ENCODE measurements around the gene FHIT. TPM values are rescaled to one million over a fixed set of nuclear protein-coding genes. Genes with fewer than 3 reads are reported as not detected.

FHIT gene
- total RNA-seq, 1 experiment from 2014 or later: 3.6 TPM

DNA sequence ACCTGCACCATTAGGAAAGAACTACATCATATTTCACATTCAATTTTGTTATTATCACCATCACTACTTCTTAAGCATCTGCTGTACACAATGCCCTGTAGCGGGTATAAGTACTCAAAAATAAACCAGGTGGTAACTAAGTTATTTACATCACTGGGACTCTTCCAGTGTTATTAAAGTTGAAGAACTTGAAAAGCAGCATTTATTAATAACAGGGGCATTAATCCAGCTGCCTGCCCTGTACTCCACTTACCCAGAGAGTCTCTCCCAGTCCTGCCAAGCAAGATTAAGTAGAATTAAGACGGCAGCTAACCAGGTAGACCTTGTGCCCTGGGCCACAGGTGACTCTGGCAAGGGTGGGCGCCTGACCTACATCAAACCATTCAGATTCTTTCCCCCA, 65.2 kb downstream of the FHIT start:
- Histone ChIP-seq H3K4me3 (ENCODE audit: low read length) (no peak overlapping the region), H2AFZ (ENCODE audit: low read length) (no peak overlapping the region), H3K4me2 (ENCODE audit: low read length) (no peak overlapping the region), H3K9ac (ENCODE audit: low read length) (no peak overlapping the region), H4K20me1 (ENCODE audit: low read length) (no peaks in the 10 kb centered on the region), H3K9me3 (ENCODE audit: low read length) (no peaks in the 10 kb centered on the region), H3K4me1 (ENCODE audit: insufficient read depth, low read length) (peaks cover 20% of the 10 kb centered on the region), H3K79me2 (ENCODE audit: low read length) (no peaks in the 10 kb centered on the region), H3K27ac (ENCODE audit: low read length) (no peak overlapping the region), H3K36me3 (ENCODE audit: low read depth, low read length) (no peaks in the 10 kb centered on the region), H3F3A (ENCODE audit: low read length, unreplicated experiment) (no peaks in the 10 kb centered on the region), H3K27me3 (ENCODE audit: low read length) (no peaks in the 10 kb centered on the region), H3K9me2 (replicated peaks; ENCODE audit: low read length) (no peaks in the 10 kb centered on the region)
- TF ChIP-seq EZH2 (IDR thresholded peaks at IDR 0.05; ENCODE audit: low read length, unreplicated experiment): no peak
- TF ChIP-seq, protein P1, sequence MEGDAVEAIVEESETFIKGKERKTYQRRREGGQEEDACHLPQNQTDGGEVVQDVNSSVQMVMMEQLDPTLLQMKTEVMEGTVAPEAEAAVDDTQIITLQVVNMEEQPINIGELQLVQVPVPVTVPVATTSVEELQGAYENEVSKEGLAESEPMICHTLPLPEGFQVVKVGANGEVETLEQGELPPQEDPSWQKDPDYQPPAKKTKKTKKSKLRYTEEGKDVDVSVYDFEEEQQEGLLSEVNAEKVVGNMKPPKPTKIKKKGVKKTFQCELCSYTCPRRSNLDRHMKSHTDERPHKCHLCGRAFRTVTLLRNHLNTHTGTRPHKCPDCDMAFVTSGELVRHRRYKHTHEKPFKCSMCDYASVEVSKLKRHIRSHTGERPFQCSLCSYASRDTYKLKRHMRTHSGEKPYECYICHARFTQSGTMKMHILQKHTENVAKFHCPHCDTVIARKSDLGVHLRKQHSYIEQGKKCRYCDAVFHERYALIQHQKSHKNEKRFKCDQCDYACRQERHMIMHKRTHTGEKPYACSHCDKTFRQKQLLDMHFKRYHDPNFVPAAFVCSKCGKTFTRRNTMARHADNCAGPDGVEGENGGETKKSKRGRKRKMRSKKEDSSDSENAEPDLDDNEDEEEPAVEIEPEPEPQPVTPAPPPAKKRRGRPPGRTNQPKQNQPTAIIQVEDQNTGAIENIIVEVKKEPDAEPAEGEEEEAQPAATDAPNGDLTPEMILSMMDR (conservative IDR thresholded peaks at IDR 0.05; ENCODE audit: low read depth, low read length): no peak
- TF ChIP-seq EZH2phosphoT487 (IDR thresholded peaks at IDR 0.05; ENCODE audit: borderline replicate concordance, low read length): no peak
- no TSS peak for BruUV-seq (replicated peaks)
- no peak for ATAC-seq
- POLR2A ChIA-PET (ENCODE audit: unreplicated experiment): no interaction called here
- CTCF ChIA-PET: no interaction called here
- intact Hi-C loops (cut with micrococcal nuclease): loop anchor here (10.0 kb wide), 1 partner anchor 231 kb away; no protein-coding TSS in a partner anchor
- DNase-seq: peak; percentile 31

DNA sequence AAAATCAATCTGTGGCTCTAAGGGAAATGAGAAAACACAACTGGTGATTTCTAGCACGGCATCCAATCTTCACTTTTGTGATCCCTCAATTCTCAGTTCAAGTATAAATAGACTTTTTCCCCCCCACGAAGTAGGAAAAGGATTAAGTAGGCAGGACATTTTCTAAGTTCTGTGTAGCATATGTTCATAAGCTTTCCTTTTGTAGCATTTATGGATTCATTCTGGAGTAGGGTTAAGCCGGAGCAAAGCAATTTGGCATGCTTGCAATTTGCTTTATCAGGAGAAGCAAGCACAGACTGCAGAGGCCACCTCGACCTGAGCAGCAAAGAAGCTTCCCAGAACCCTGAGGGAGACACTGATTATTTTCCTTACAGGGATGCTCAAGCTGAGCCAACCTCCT, 66.3 kb downstream of the FHIT start:
- ATAC-seq (no peak), DNase-seq (no peak)
- H3K9me2 ChIP-seq (replicated peaks; ENCODE audit: low read length): no peaks in the 10 kb centered on the region
- no peaks in the 10 kb centered on the region for H3K27me3 ChIP-seq (ENCODE audit: low read length)
- CTCF ChIA-PET: no interaction called here
- H3K79me2 ChIP-seq (ENCODE audit: low read length): no peaks in the 10 kb centered on the region
- H3K9ac ChIP-seq (ENCODE audit: low read length): no peak overlapping the region
- no TSS peak for BruUV-seq (replicated peaks)
- H3F3A ChIP-seq (ENCODE audit: low read length, unreplicated experiment): no peaks in the 10 kb centered on the region
- H4K20me1 ChIP-seq (ENCODE audit: low read length): no peaks in the 10 kb centered on the region
- no peak for TF ChIP-seq EZH2phosphoT487 (IDR thresholded peaks at IDR 0.05; ENCODE audit: borderline replicate concordance, low read length)
- H3K4me2 ChIP-seq (ENCODE audit: low read length): no peak overlapping the region
- H3K36me3 ChIP-seq (ENCODE audit: low read depth, low read length): no peaks in the 10 kb centered on the region
- intact Hi-C loops (cut with micrococcal nuclease): loop anchor here (5.0 to 10.0 kb wide), 2 partner anchors 67 to 230 kb away; partner anchors contain the start of gene FHIT
- no peak overlapping the region for H2AFZ ChIP-seq (ENCODE audit: low read length)
- H3K9me3 ChIP-seq (ENCODE audit: low read length): no peaks in the 10 kb centered on the region
- no peak overlapping the region for H3K4me3 ChIP-seq (ENCODE audit: low read length)
- no peak overlapping the region for H3K27ac ChIP-seq (ENCODE audit: low read length)
- peaks cover 21% of the 10 kb centered on the region for H3K4me1 ChIP-seq (ENCODE audit: insufficient read depth, low read length)
- POLR2A ChIA-PET (ENCODE audit: unreplicated experiment): no interaction called here

DNA sequence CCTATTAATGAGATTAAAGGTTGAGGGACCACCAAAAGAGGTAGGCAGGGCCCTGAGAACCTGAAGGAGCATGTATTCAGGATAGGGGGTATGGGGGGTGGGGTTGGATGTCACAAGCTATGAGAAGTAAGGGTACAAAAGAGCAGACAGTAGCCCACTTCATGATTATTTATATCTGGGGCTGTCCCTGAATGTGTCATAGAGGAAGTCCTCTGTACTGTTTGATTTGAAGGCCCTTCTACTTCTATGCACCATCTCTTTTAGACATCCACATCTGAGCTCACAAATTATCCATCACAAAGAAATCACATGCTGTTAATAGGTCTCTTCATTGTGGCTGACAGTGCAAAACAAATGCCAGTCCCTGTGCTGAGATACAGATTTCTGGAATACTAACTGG, 68.6 kb downstream of the FHIT start:
- no TSS peak for BruUV-seq (replicated peaks)
- no peak overlapping the region for H3K4me3 ChIP-seq (ENCODE audit: low read length)

More for the DNA sequence above, 68.6 kb downstream of the FHIT start:
- Histone ChIP-seq H3K9ac (ENCODE audit: low read length) (no peak overlapping the region), H2AFZ (ENCODE audit: low read length) (no peak overlapping the region), H3K9me3 (ENCODE audit: low read length) (no peaks in the 10 kb centered on the region), H3K9me2 (replicated peaks; ENCODE audit: low read length) (no peaks in the 10 kb centered on the region), H3K27me3 (ENCODE audit: low read length) (no peaks in the 10 kb centered on the region), H3K4me2 (ENCODE audit: low read length) (no peak overlapping the region), H3K4me1 (ENCODE audit: insufficient read depth, low read length) (peaks cover 21% of the 10 kb centered on the region), H3K79me2 (ENCODE audit: low read length) (no peaks in the 10 kb centered on the region), H3K36me3 (ENCODE audit: low read depth, low read length) (no peaks in the 10 kb centered on the region), H3K27ac (ENCODE audit: low read length) (no peak overlapping the region), H3F3A (ENCODE audit: low read length, unreplicated experiment) (no peaks in the 10 kb centered on the region), H4K20me1 (ENCODE audit: low read length) (no peaks in the 10 kb centered on the region)
- ChIA-PET POLR2A (ENCODE audit: unreplicated experiment) (interaction anchor here (0.6 kb wide), 1 partner anchor 1906 kb away, joined by 5 read pairs; no protein-coding TSS in a partner anchor), CTCF (no interaction called here)
- no peak for TF ChIP-seq EZH2 (IDR thresholded peaks at IDR 0.05; ENCODE audit: low read length, unreplicated experiment)
- no peak for TF ChIP-seq EZH2phosphoT487 (IDR thresholded peaks at IDR 0.05; ENCODE audit: borderline replicate concordance, low read length)
- TF ChIP-seq, protein P1 (conservative IDR thresholded peaks at IDR 0.05; ENCODE audit: low read depth, low read length): no peak
- intact Hi-C loops (cut with micrococcal nuclease): loop anchor here (5.0 to 10.0 kb wide), 2 partner anchors 70 to 228 kb away; partner anchors contain the start of gene FHIT
- ATAC-seq (no peak), DNase-seq (no peak)

All from PC-3 (cell line).